H1 (cell line): ENCODE results near the gene WNK2. TPM values are rescaled to one million over a fixed set of nuclear protein-coding genes. Genes with fewer than 3 reads are reported as not detected.

Source experiments
- CTCF ChIA-PET: fragments of 300-600 bp; sonication (Branson Sonifier 250); formaldehyde crosslinking; loops from one replicate; lab custom pipeline; 2021; ENCODE audit not compliant: partially characterized antibody; lab: Charles Lee
- POLR2A ChIA-PET: fragments of 300-600 bp; sonication (Branson Sonifier 250); formaldehyde crosslinking; loops from one replicate; lab custom pipeline; 2021; ENCODE audit warnings: inconsistent platforms; ENCODE audit not compliant: partially characterized antibody; lab: Charles Lee
- DNase-seq, 2 experiments: peaks; one replicate each; pipeline versions ENCODE4 v3.0.0 to v3.0.0-alpha.2; 2010 to 2022; ENCODE audit warnings: low spot score in 2 of 2, low read depth in 1 of 2, mixed read lengths in 1 of 2
- FAIRE-seq: peaks from 2 replicates; lab custom pipeline; 2011; peaks lifted over from hg19 to GRCh38; lab: Jason Lieb, UNC
- H2AFZ ChIP-seq: 2 replicates; pipeline ENCODE4 v1.8.1; 2012; ENCODE audit warnings: low read length, inconsistent platforms
- H2AK5ac ChIP-seq: 2 replicates; pipeline ENCODE4 v1.6.1; 2013; ENCODE audit warnings: low read depth, low read length
- H2BK120ac ChIP-seq: replicated peaks from 2 replicates; pipeline ENCODE3; 2013; ENCODE audit warnings: low read depth, low read length, inconsistent platforms
- H2BK12ac ChIP-seq: 2 replicates; pipeline ENCODE4 v1.6.1; 2013; ENCODE audit warnings: low read depth, low read length
- H2BK15ac ChIP-seq: 2 replicates; pipeline ENCODE4 v1.6.1; 2013; ENCODE audit warnings: low read length
- H2BK20ac ChIP-seq: 2 replicates; pipeline ENCODE4 v1.6.1; 2013; ENCODE audit warnings: low read length
- H2BK5ac ChIP-seq: 2 replicates; pipeline ENCODE4 v1.6.1; 2013; ENCODE audit warnings: low read depth, low read length
- H3K14ac ChIP-seq: 2 replicates; pipeline ENCODE4 v1.6.1; 2013; ENCODE audit warnings: inconsistent platforms; ENCODE audit not compliant: insufficient read length
- H3K18ac ChIP-seq: 2 replicates; pipeline ENCODE4 v1.6.1; 2013; ENCODE audit warnings: low read length; ENCODE audit errors: extremely low read depth
- H3K23ac ChIP-seq: 2 replicates; pipeline ENCODE4 v1.6.1; 2013; ENCODE audit warnings: inconsistent platforms; ENCODE audit not compliant: insufficient read length
- H3K23me2 ChIP-seq: 2 replicates; pipeline ENCODE4 v1.6.1; 2013; ENCODE audit warnings: low read depth, low read length
- H3K27ac ChIP-seq: 2 replicates; pipeline ENCODE4 v1.6.1; 2011; ENCODE audit warnings: low read depth, low read length, inconsistent platforms
- H3K27me3 ChIP-seq, 4 experiments: replicated peaks in 1 of 4; 1 replicate in 1 of 4; 2 replicates in 3 of 4; pipeline versions ENCODE4 v1.6.1 to v1.8.1; 2011 to 2013; ENCODE audit warnings: low read length in 3 of 4, mild to moderate bottlenecking in 3 of 4, inconsistent platforms in 2 of 4, mixed read lengths in 2 of 4, moderate library complexity in 1 of 4; ENCODE audit not compliant: control insufficient read depth in 3 of 4, insufficient read depth in 3 of 4; ENCODE audit errors: extremely low read depth in 1 of 4
- H3K36me3 ChIP-seq, 4 experiments: 2 replicates each; pipeline versions ENCODE4 v1.6.1 to v1.8.1; 2011 to 2013; ENCODE audit warnings: mild to moderate bottlenecking in 4 of 4, low read length in 3 of 4, moderate library complexity in 2 of 4, control low read depth in 1 of 4, inconsistent platforms in 1 of 4; ENCODE audit not compliant: insufficient read depth in 4 of 4, control insufficient read depth in 2 of 4
- H3K4ac ChIP-seq: replicated peaks from 2 replicates; pipeline ENCODE3; 2013; ENCODE audit warnings: low read length, low read depth, mixed read lengths, inconsistent platforms; ENCODE audit not compliant: insufficient read length
- H3K4me1 ChIP-seq, 4 experiments: replicated peaks in 1 of 4; 1 replicate in 1 of 4; 2 replicates in 3 of 4; pipeline versions ENCODE4 v1.6.1 to v1.8.1; 2011 to 2013; ENCODE audit warnings: low read length in 3 of 4, inconsistent platforms in 2 of 4, mixed read lengths in 1 of 4; ENCODE audit not compliant: insufficient read depth in 4 of 4, control insufficient read depth in 3 of 4
- H3K4me2 ChIP-seq, 2 experiments: 2 replicates each; pipeline versions ENCODE4 v1.6.1 to v1.8.1; 2011 to 2013; ENCODE audit warnings: low read depth in 2 of 2, low read length in 2 of 2, control low read depth in 1 of 2, inconsistent platforms in 1 of 2, mild to moderate bottlenecking in 1 of 2; ENCODE audit not compliant: insufficient read depth in 1 of 2
- H3K4me3 ChIP-seq, 4 experiments: fragments of 200-600, 300-600 bp in 1 of 4; sonication (generic), shearing (Covaris generic), sonication (Bioruptor Twin) in 1 of 4; 2 replicates each; pipeline versions ENCODE4 v1.5.1 to v1.8.1; 2011 to 2016; ENCODE audit warnings: low read length in 4 of 4, low read depth in 3 of 4, control low read depth in 2 of 4, inconsistent platforms in 2 of 4, mild to moderate bottlenecking in 2 of 4, mixed read lengths in 1 of 4, moderate library complexity in 1 of 4; ENCODE audit not compliant: insufficient read depth in 2 of 4; ENCODE audit errors: extremely low read depth in 1 of 4
- H3K56ac ChIP-seq: replicated peaks from 2 replicates; pipeline ENCODE3; 2013; ENCODE audit warnings: low read depth, mild to moderate bottlenecking, mixed read lengths, low read length, inconsistent platforms; ENCODE audit not compliant: insufficient read length
- H3K79me1 ChIP-seq: 2 replicates; pipeline ENCODE4 v1.6.1; 2013; ENCODE audit warnings: low read depth, low read length, control low read depth
- H3K79me2 ChIP-seq, 2 experiments: 2 replicates each; pipeline versions ENCODE4 v1.6.1 to v1.8.1; 2012 to 2013; ENCODE audit warnings: low read length in 2 of 2, mild to moderate bottlenecking in 2 of 2, inconsistent platforms in 1 of 2; ENCODE audit not compliant: insufficient read depth in 2 of 2, control insufficient read depth in 1 of 2
- H3K9ac ChIP-seq, 4 experiments: replicated peaks in 1 of 4; 1 replicate in 1 of 4; 2 replicates in 3 of 4; pipeline versions ENCODE4 v1.6.1 to v1.8.1; 2011 to 2013; ENCODE audit warnings: low read depth in 3 of 4, low read length in 3 of 4, control low read depth in 2 of 4, mild to moderate bottlenecking in 2 of 4, moderate library complexity in 2 of 4, inconsistent platforms in 1 of 4; ENCODE audit errors: extremely low read depth in 1 of 4
- H3K9me3 ChIP-seq, 2 experiments: 2 replicates each; pipeline versions ENCODE4 v1.6.1 to v1.8.1; 2012 to 2013; ENCODE audit warnings: mild to moderate bottlenecking in 2 of 2, moderate library complexity in 2 of 2, control low read depth in 1 of 2, inconsistent platforms in 1 of 2, low read depth in 1 of 2, low read length in 1 of 2, mixed read lengths in 1 of 2; ENCODE audit not compliant: insufficient read depth in 2 of 2
- H4K20me1 ChIP-seq, 2 experiments: replicated peaks in 1 of 2; 2 replicates each; pipeline versions ENCODE3 to v1.8.1; 2011 to 2013; ENCODE audit warnings: inconsistent platforms in 2 of 2, low read length in 2 of 2, mild to moderate bottlenecking in 1 of 2; ENCODE audit not compliant: insufficient read depth in 2 of 2, control insufficient read depth in 1 of 2
- H4K5ac ChIP-seq: 2 replicates; pipeline ENCODE4 v1.6.1; 2013; ENCODE audit warnings: low read length, low read depth, mixed read lengths, inconsistent platforms; ENCODE audit not compliant: insufficient read length
- H4K8ac ChIP-seq: 2 replicates; pipeline ENCODE4 v1.8.0; 2013; ENCODE audit warnings: mild to moderate bottlenecking, moderate library complexity, low read length, inconsistent platforms; ENCODE audit not compliant: insufficient read depth; ENCODE audit errors: extremely low read depth
- H4K91ac ChIP-seq: replicated peaks from 2 replicates; pipeline ENCODE3; 2013; ENCODE audit warnings: low read length, mixed read lengths, inconsistent platforms; ENCODE audit not compliant: insufficient read length
- BRCA1 ChIP-seq: IDR thresholded peaks from 2 replicates; pipeline ENCODE4 v1.6.1; 2012; ENCODE audit warnings: low read depth, low read length, improper control_type of control experiment
- CHD2 ChIP-seq: IDR thresholded peaks from 2 replicates; pipeline ENCODE4 v1.6.1; 2012; ENCODE audit warnings: low read length, improper control_type of control experiment
- GTF2F1 ChIP-seq: IDR thresholded peaks from 2 replicates; pipeline ENCODE4 v1.6.1; 2012; ENCODE audit warnings: low read depth, low read length, improper control_type of control experiment, borderline replicate concordance
- JUND ChIP-seq: IDR thresholded peaks from 2 replicates; pipeline ENCODE4 v1.6.1; 2011; ENCODE audit warnings: mild to moderate bottlenecking, improper control_type of control experiment, low read length
- POU5F1 ChIP-seq: IDR thresholded peaks from 2 replicates; pipeline ENCODE4 v1.6.1; 2011; ENCODE audit warnings: low read depth, mild to moderate bottlenecking, low read length, moderate library complexity
- SAP30 ChIP-seq: fragments of 300-600 bp; sonication (generic); IDR thresholded peaks from 2 replicates; pipeline ENCODE4 v1.7.1; 2012; ENCODE audit warnings: low read length, moderate library complexity, mild to moderate bottlenecking, inconsistent platforms; ENCODE audit not compliant: insufficient read depth, insufficient replicate concordance
- SIN3A ChIP-seq, 2 experiments: IDR thresholded peaks in 1 of 2; conservative IDR thresholded peaks in 1 of 2; 2 replicates each; pipeline ENCODE4 v1.6.1; 2011 to 2012; ENCODE audit warnings: low read length in 2 of 2, improper control_type of control experiment in 1 of 2, low read depth in 1 of 2, mild to moderate bottlenecking in 1 of 2
- SIRT6 ChIP-seq: IDR thresholded peaks from one replicate; pipeline ENCODE4 v1.7.1; 2012; ENCODE audit warnings: low read length, inconsistent platforms
- SIX5 ChIP-seq: IDR thresholded peaks from 2 replicates; pipeline ENCODE4 v1.6.1; 2011; ENCODE audit warnings: mild to moderate bottlenecking, low read depth, low read length
- SP1 ChIP-seq: IDR thresholded peaks from 2 replicates; pipeline ENCODE4 v1.6.1; 2011; ENCODE audit warnings: low read depth, low read length
- SP2 ChIP-seq: IDR thresholded peaks from 2 replicates; pipeline ENCODE4 v1.6.1; 2012; ENCODE audit warnings: mild to moderate bottlenecking, low read length, inconsistent platforms
- USF2 ChIP-seq: IDR thresholded peaks from 2 replicates; pipeline ENCODE4 v1.6.1; 2011; ENCODE audit warnings: low read length, improper control_type of control experiment
- WGBS, 2 experiments: shearing (Covaris generic) in 1 of 2; methylation state at CpG; one replicate each; pipeline versions ENCODE4 v1.1.6 to v1.1.7; 2013 to 2015; ENCODE audit warnings: low lambda C conversion rate in 2 of 2, mixed read lengths in 2 of 2, inconsistent platforms in 1 of 2, low coverage in 1 of 2, missing lambda C conversion rate in 1 of 2; ENCODE audit not compliant: insufficient replicate concordance in 2 of 2, insufficient coverage in 1 of 2, insufficient read length in 1 of 2; ENCODE audit errors: extremely low coverage in 1 of 2, missing lambda C conversion rate in 1 of 2; 5-methylcytosine and 5-hydroxymethylcytosine counted together
- polyA plus RNA-seq, 7 experiments: library from polyadenylated mRNA; depleted of rRNA in 3 of 7; stranded (reverse) in 5 of 7; unstranded in 2 of 7; fragments of >200 nt in 5 of 7; fragments of 200-250 nt in 2 of 7; gene quantifications; 1 replicate in 5 of 7; 2 replicates in 1 of 7; 4 replicates in 1 of 7; pipeline versions ENCODE4 v1.2.1 to v1.2.3, GENCODE V29; 2011 to 2013; ENCODE audit warnings: missing spikeins in 2 of 7, mixed read lengths in 2 of 7
- total RNA-seq: library from RNA; stranded (reverse); fragmentation: NEBNext Ultra II Directional; extraction: Animal tissue kit (Norgen Biotek cat#: 25700); gene quantifications from 2 replicates; pipeline ENCODE4 v1.2.1, GENCODE V29; 2021
- TF ChIP-seq, protein P1 (sequence below): IDR thresholded peaks from 2 replicates; pipeline ENCODE4 v1.6.1; 2012; ENCODE audit warnings: inconsistent platforms

The WNK2 gene
- total and polyA plus RNA-seq, 2 of the 8 experiments (the other 6 are each of a cell fraction or from before 2014, with no cell fraction given) = 12.0 to 87.2 TPM

DNA sequence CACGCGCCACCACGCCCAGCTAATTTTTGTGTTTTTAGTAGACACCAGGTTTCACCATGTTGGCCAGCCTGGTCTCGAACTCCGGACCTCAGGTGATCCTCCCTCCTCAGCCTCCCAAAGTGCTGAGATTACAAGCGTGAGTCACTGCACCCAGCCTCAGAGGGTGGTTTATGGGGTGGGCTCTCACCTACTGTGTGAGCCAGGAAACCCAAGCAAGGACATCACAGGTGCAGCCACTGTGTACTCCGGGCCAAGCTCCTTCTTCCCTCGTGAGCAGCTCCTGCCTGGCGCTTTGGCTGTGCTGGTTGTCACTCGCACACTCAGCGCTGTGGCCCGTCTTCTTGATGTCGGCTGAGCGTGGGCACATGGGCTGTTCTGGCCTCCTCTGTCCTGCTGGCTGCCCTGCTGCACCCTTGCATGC is 70.1 kb downstream of the WNK2 start:
- Histone ChIP-seq H4K20me1 (peaks cover 0 to 17% of the 10 kb centered on the region in 2 experiments), H2BK120ac (no peak overlapping the region), H3K4me3 (no peak overlapping the region), H3K18ac (no peak overlapping the region), H4K91ac (no peak overlapping the region), H3K79me1 (no peaks in the 10 kb centered on the region), H3K23ac (no peak overlapping the region), H3K4ac (no peak overlapping the region), H2AK5ac (no peak overlapping the region), H2AFZ (no peak overlapping the region), H3K4me1 (no peaks in the 10 kb centered on the region), H2BK20ac (no peak overlapping the region), H3K9me3 (no peaks in the 10 kb centered on the region), H3K14ac (no peak overlapping the region), H3K9ac (no peak overlapping the region), H3K4me2 (no peak overlapping the region), H3K36me3 (peaks cover 0 to 8% (median 2%) of the 10 kb centered on the region in 4 experiments; a peak in 6 of 8 replicates), H4K5ac (no peak overlapping the region), H3K27me3 (no peaks in the 10 kb centered on the region), H3K56ac (no peak overlapping the region), H3K79me2 (no peaks in the 10 kb centered on the region), H4K8ac (no peak overlapping the region)
- ChIA-PET CTCF (interaction anchor here (0.7 to 1.4 kb wide), 5 partner anchors 8 to 100 kb away, joined by 3 to 5 read pairs (median 3); no protein-coding TSS in a partner anchor), POLR2A (no interaction called here)
- WGBS, 2 experiments = 96% methylated on average over 14 of the region's 14 CpGs; no CpG with 5 or more reads in 1 of the 2 experiments
- FAIRE-seq = no peak
- no peak for DNase-seq
- TF ChIP-seq POU5F1 (no peak), GTF2F1 (no peak), SP2 (no peak), SIX5 (no peak), SIRT6 (no peak), JUND (no peak), USF2 (no peak), SAP30 (no peak), SP1 (no peak), SIN3A (conservative IDR thresholded peaks at IDR 0.05 in 1 of 2, IDR thresholded peaks at IDR 0.05 in 1 of 2; ENCODE audit: low read depth in 1 of 2, low read length in 2 of 2) (no peak), BRCA1 (no peak), CHD2 (no peak)
- TF ChIP-seq, protein P1, sequence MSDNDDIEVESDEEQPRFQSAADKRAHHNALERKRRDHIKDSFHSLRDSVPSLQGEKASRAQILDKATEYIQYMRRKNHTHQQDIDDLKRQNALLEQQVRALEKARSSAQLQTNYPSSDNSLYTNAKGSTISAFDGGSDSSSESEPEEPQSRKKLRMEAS = no peak
- TF ChIP-seq, all 59 proteins: peak for 0
- no peak overlapping the region for H3K27ac ChIP-seq
- H2BK12ac ChIP-seq = no peak overlapping the region
- no peaks in the 10 kb centered on the region for H3K23me2 ChIP-seq
- H2BK15ac ChIP-seq = no peak overlapping the region
- H2BK5ac ChIP-seq = no peak overlapping the region
